T follicular helper cell (primary cell): ENCODE data around the gene DUSP15.
A peak's percentile ranks its signal among the peaks of the same experiment; 100 is the strongest.
"Not testable (repeated sequence)": the region's sequence is repeated elsewhere in the genome, so short reads cannot be mapped to it uniquely, and the experiment has no call there.

ENCODE experiments used
- DNase-seq: peaks from one replicate; pipeline ENCODE4 v3.0.0-alpha.2; 2020; ENCODE audit warnings: low read depth

DUSP15 gene

GRCh38 chr20:31822421-31823330, 47.7 kb downstream of the DUSP15 start:
- DNase-seq, result peak; percentile 65

GRCh38 chr20:31821427-31821826, 48.9 kb downstream of the DUSP15 start:
- DNase-seq, result no peak

DNA sequence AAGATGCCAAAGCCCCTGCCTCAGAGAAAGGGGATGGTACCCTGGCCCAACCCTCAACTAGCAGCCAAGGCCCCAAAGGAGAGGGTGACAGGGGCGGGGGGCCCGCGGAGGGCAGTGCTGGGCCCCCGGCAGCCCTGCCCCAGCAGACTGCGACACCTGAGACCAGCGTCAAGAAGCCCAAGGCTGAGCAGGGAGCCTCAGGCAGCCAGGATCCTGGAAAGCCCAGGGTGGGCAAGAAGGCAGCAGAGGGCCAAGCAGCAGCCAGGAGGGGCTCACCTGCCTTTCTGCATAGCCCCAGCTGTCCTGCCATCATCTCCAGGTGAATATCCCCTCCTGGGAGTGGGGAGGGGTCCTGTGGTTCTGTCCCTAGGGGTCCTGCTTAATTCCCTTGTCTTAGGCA, 50.1 kb downstream of the DUSP15 start:
- no peak for DNase-seq

DNA sequence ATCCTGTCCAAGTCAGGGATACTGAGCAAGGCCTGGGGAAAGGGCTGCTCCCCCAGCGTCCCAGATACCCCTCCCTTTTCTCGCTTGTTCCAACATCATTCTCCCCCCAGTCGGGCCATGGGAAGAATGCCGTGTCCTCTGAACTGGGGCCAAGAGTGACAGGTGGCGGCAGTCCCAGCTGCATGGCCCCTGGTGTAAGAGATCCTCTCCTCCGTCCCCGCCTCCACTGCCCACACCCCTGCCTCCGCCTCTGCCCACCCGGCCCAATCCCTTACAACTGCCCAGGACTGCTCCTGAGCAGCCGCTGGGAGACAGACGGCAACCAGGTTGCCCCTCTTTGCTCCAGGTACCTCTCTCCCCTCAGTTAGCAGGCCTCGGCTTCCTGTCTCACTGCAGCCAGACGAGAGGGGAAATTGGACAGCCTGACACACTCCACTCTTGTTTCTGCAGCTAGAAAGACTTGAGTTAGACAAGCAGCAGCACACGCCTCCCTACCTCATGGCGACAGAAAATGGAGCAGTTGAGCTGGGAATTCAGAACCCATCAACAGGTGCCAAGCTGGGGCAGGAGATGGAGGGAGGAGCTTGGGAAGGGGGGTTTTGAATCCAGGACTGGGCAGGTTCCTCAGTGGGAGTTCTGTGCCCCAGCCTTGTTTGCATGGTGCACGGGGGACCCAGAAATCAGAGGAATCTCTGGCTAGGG, 51.1 kb downstream of the DUSP15 start, which contains the start of gene MYLK2:
MYLK2 (plus strand) TSS at position 274 of the 702 bp plus-strand sequence; CDS start at position 499, 225 bp downstream.
- DNase-seq, result no peak

GRCh38 chr20:31818376-31818908, 51.9 kb downstream of the DUSP15 start:
- DNase-seq, result no peak

GRCh38 chr20:31817461-31817860, 52.9 kb downstream of the DUSP15 start:
- no peak for DNase-seq

DNA sequence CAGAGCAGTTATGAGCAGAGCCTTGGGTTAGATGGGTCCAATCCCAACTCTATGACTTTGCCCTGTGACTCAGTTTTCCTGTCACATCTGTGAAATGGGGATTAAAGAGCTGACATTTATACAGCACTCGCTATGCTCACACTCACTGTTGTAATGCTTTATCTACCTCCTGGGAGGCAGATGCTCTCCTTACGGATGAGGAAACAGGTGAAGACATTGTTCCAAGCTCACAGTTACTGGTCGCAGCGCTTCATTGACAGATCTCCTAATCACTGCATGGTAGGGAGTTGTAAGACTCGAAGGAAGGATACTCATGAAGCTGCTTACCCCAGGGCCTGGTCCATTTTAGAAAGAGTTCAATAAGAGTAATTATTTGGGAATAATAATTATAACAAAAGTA, 54.1 kb downstream of the DUSP15 start:
- no peak for DNase-seq

DNA sequence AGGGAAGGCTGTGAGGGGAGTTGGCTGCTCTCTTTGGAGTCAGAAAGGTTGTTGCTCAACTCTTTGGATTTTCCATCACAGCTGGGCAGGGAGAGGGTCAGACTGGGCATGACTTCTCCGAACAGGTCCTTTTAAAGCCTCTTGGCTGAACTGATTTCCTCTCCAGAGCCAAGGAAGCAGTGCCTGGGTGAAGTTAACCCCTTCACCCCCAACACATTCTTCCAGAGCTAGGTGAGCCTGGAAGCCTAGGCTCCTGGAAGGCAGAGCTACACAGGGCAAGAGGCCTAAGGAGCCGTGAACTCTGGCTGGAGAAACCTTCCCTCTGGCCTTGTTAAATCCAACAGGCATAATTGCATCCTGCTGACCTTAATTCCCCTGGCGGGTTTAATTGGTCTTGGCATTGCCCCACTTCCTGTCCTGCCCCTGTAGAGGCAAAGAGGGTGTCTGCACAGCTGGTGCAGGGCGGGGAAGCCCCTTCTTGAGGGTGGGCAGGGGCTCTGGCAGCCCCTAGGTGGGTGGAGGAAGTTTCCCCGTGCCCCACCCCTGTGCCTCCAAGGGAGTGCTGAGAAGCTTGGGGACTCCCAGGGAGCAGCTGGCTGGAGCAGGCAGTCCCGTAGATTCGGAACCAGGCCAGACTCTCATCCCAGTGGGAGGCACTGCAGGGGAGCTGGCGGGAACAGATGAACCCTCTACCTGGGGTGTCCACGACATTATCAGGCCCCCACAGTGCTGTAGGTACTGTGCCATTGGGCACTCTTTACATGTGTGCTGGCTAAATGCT, 54.7 kb downstream of the DUSP15 start:
- no peak for DNase-seq

DNA sequence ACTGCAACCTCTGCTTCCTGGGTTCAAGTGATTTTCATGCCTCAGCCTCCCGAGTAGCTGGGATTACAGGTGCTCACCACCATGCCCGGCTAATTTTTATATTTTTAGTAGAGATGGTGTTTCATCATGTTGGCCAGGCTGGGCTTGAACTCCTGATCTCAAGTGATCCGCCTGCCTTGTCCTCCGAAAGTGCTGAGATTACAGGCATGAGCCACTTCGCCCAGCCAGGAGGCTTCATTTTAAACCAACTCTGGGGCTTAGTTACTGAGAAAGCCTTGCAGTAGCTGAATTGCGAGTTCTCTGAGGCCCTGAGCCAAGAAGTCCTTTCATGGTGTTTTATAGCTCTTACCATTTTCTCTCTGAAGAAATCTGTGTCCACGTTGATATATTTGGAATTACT, 56.2 kb downstream of the DUSP15 start:
- not testable (repeated sequence) for DNase-seq

GRCh38 chr20:31813611-31814010, 56.7 kb downstream of the DUSP15 start:
- no peak for DNase-seq

DNA sequence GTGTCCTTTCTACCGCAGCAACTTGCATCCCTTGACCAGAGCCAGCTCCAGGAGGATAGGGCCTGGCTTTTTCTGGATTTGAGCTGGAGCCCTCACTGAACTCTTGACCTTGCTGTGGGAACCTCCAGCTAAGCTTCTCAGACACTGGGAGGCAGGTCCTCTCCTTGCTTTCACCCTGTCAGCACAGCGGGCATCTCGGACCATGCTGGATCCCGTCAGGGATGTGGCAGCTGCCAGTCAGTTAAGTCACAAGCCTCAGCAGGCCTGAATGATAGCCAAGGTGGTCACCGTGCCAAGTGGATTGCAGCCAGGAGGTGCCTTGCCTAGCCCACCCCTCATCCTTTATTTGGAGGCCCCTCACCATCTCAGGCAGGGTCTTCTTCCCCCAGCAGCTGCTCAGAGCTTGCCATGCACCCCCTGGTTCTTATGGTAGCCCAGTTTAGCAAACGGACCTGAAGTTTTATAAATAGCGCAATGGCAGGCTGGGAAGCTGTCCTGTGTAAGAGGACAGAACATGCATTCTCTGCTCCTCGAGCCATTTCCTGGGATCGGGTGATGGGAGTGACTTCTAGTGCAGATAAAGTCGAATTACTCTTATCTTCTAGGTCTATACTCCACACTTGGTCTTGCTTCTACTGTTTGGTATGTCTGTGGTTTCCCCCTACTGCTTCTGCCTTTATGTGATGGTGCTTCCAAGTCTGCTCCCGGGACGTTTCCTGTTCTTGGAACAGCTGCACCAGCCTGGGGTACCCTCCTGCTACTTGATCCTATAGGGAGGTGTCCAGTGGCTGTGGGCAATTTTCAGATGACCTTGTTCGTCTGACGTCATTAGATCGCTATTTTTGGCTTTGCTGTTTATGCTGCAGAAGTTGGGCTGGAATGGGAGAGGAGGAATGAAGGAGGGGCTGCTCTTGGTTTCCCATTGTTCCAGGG, 58.3 kb downstream of the DUSP15 start:
- no peak for DNase-seq

DNA sequence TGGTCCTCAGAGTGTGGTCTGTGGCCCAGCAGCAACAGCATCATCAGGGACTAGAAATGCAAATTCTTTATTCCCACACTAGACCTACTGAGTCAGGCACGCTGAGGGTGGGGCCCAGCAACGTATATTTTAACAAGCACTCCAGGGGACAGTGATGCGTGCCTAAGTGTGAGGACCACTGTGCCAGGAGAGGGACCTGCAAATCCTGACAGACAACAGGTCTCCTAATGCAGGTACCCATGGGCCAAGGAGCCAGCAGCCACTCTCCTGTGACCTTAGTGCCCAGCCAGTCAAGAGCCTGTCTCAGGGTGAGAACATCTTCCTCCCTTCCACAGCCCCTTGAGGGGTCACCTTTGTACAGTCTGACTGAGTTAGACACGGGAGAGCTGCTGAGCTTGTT, 59.1 kb downstream of the DUSP15 start:
- DNase-seq, result no peak
